Endothelial cell (in vitro differentiated cells): ENCODE measurements around the gene TWIST2. TPM values are rescaled to one million over a fixed set of nuclear protein-coding genes. Genes with fewer than 3 reads are reported as not detected.

Source experiments
- DNase-seq: peaks from one replicate; pipeline ENCODE4 v3.0.0; 2021; ENCODE audit warnings: low spot score
- H3K27ac Mint-ChIP-seq: one replicate; pipeline ENCODE4 v1.8.0; 2021; ENCODE audit warnings: mixed read lengths, inconsistent platforms; ENCODE audit not compliant: unreplicated experiment
- H3K27me3 Mint-ChIP-seq: one replicate; pipeline ENCODE4 v1.8.0; 2021; ENCODE audit warnings: mild to moderate bottlenecking, moderate library complexity, mixed read lengths, inconsistent platforms; ENCODE audit not compliant: unreplicated experiment
- H3K36me3 Mint-ChIP-seq: one replicate; pipeline ENCODE4 v1.8.0; 2021; ENCODE audit warnings: mild to moderate bottlenecking, low read depth, mixed read lengths, inconsistent platforms; ENCODE audit not compliant: unreplicated experiment
- H3K4me1 Mint-ChIP-seq: one replicate; pipeline ENCODE4 v1.8.0; 2021; ENCODE audit warnings: mild to moderate bottlenecking, mixed read lengths, inconsistent platforms; ENCODE audit not compliant: unreplicated experiment
- H3K4me3 Mint-ChIP-seq: one replicate; pipeline ENCODE4 v1.8.0; 2021; ENCODE audit warnings: mild to moderate bottlenecking, mixed read lengths, inconsistent platforms; ENCODE audit not compliant: unreplicated experiment
- H3K9me3 Mint-ChIP-seq: one replicate; pipeline ENCODE4 v1.8.0; 2021; ENCODE audit warnings: mixed read lengths, inconsistent platforms; ENCODE audit not compliant: unreplicated experiment
- CTCF ChIP-seq: fragments of 200-600 bp; sonication (generic); IDR thresholded peaks from one replicate; pipeline ENCODE4 v1.5.0; 2021; ENCODE audit warnings: antibody characterized with exemption; ENCODE audit not compliant: unreplicated experiment
- long read RNA-seq: library from polyadenylated mRNA; unstranded; transcript quantifications from one replicate; pipeline ENCODE4 v2.0.0, GENCODE V29; 2020; ENCODE audit not compliant: unreplicated experiment
- total RNA-seq: library from RNA; stranded (reverse); fragmentation: NEBNext Ultra II Directional; extraction: Animal tissue kit (Norgen Biotek cat#: 25700); gene quantifications from one replicate; pipeline ENCODE4 v1.2.1, GENCODE V29; 2021; ENCODE audit not compliant: unreplicated experiment

Gene TWIST2
- not detected for total RNA-seq
- long read RNA-seq = 0 reads

GRCh38 chr2:238847841-238848690, at the start of gene TWIST2:
Gene TWIST2, plus strand, starts transcription at chr2:238848085. Its CDS starts 131 bp downstream, at chr2:238848216.
- H3K9me3 Mint-ChIP-seq = no peaks in the 10 kb centered on the region
- no peak for TF ChIP-seq CTCF
- no peaks in the 10 kb centered on the region for H3K36me3 Mint-ChIP-seq
- no peaks in the 10 kb centered on the region for H3K4me1 Mint-ChIP-seq
- peak; percentile 37 for DNase-seq
- no peak within 1 kb of the TSS for H3K4me3 Mint-ChIP-seq
- peaks cover 10% of the 10 kb centered on the region for H3K27me3 Mint-ChIP-seq
- no peak within 1 kb of the TSS for H3K27ac Mint-ChIP-seq

DNA sequence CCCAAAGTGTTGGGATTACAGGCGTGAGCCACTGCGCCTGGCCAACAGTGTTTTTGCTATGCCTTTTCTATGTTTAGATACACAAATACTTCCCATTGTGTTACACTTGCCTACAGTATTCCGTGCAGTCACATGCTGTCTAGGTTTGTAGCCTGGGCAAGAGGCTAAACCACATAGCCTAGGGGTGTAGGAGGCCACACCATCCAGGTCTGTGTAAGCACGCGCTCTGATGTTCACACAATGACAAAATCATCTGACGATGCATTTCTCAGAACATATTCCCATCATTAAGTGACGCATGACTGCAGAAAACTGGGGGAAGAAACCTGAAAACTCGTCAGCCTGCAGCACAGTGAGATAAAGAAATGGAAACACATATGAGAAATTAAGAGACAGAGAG, 46.1 kb upstream of the TWIST2 start:
- H3K27me3 Mint-ChIP-seq = no peaks in the 10 kb centered on the region
- no peak overlapping the region for H3K27ac Mint-ChIP-seq
- H3K4me3 Mint-ChIP-seq = no peak overlapping the region
- DNase-seq = no peak
- no peaks in the 10 kb centered on the region for H3K9me3 Mint-ChIP-seq
- H3K4me1 Mint-ChIP-seq = peaks cover 6% of the 10 kb centered on the region
- no peaks in the 10 kb centered on the region for H3K36me3 Mint-ChIP-seq
- TF ChIP-seq CTCF = no peak

DNA sequence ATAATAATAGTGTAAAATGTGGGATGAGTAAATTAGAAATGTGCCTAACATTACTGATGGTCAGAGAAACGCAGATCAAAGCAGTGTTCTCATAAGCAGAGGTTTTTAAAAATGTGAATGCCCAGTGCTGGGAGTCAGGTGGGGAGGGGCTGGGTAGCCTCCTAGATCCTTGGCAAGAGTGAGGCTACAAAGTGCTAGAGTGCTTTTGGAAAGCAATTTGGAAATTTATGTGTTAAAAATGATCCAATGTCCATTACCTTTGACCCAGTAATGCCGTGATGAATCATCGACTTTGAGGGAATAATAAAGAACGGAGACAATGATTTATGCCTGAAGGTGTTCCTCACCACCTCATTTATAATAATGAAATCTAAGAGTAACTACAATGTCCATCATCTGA, 44.9 kb upstream of the TWIST2 start:
- Mint-ChIP-seq H3K27ac (no peak overlapping the region), H3K4me3 (no peak overlapping the region), H3K4me1 (peaks cover 6% of the 10 kb centered on the region), H3K9me3 (no peaks in the 10 kb centered on the region), H3K36me3 (no peaks in the 10 kb centered on the region), H3K27me3 (no peaks in the 10 kb centered on the region)
- no peak for TF ChIP-seq CTCF
- DNase-seq = no peak

DNA sequence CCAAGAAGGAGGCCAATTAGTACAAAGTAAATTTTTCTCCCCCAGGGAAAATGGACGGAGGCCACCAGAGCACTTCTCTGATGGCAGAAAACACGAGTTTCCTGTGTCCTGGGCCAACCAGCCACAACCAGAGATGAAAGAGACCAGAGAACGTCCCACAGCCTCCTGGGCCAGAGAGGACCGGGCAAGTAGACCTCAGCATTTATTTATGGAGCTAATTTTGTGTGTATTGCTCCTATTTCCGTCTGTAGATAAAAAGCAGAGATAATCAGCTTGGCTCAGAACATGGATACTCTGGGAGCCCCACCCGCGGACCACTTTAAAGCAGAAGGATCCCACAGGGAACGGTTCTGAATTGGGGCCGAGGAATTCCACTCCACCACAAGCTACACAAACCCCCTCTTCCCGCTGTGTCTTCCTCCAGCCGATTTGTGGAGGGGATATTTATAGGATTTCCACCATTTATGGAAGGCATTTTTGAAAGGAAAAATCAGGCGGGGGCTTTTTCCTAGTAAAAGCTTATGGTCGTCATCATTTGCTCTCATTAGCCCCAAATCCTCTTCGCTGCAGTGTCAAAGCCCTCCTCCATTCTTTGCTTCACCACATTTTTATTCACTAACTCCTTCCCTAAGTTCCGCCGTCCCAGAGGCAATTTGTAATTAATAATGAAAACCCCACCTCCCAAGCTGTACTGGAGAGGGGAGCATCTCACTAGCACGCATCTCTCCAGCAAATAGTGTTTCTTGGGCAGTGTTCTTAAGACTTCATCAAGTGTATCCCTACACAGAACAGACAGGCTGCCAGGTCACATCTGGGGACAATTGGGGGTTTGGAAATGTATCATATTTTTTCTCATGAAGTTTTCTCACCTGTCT, 43.7 kb upstream of the TWIST2 start:
- H3K36me3 Mint-ChIP-seq = no peaks in the 10 kb centered on the region
- DNase-seq = no peak
- no peak overlapping the region for H3K4me3 Mint-ChIP-seq
- no peak for TF ChIP-seq CTCF
- no peak overlapping the region for H3K27ac Mint-ChIP-seq
- H3K4me1 Mint-ChIP-seq = no peaks in the 10 kb centered on the region
- H3K27me3 Mint-ChIP-seq = peaks cover 2% of the 10 kb centered on the region
- peaks cover 3% of the 10 kb centered on the region for H3K9me3 Mint-ChIP-seq

GRCh38 chr2:238808761-238809160, 39.1 kb upstream of the TWIST2 start:
- no peak for TF ChIP-seq CTCF
- Mint-ChIP-seq H3K27ac (no peak overlapping the region), H3K36me3 (no peaks in the 10 kb centered on the region), H3K4me1 (peaks cover 5% of the 10 kb centered on the region), H3K9me3 (peaks cover 5% of the 10 kb centered on the region), H3K4me3 (no peak overlapping the region), H3K27me3 (peaks cover 4% of the 10 kb centered on the region)
- no peak for DNase-seq
